ENCODE measurements around the gene CYP2J2. TPM values are rescaled to one million over a fixed set of nuclear protein-coding genes. Genes with fewer than 3 reads are reported as not detected.
"Not testable (repeated sequence)": the region's sequence is repeated elsewhere in the genome, so short reads cannot be mapped to it uniquely, and the experiment has no call there.

The CYP2J2 gene, protein sequence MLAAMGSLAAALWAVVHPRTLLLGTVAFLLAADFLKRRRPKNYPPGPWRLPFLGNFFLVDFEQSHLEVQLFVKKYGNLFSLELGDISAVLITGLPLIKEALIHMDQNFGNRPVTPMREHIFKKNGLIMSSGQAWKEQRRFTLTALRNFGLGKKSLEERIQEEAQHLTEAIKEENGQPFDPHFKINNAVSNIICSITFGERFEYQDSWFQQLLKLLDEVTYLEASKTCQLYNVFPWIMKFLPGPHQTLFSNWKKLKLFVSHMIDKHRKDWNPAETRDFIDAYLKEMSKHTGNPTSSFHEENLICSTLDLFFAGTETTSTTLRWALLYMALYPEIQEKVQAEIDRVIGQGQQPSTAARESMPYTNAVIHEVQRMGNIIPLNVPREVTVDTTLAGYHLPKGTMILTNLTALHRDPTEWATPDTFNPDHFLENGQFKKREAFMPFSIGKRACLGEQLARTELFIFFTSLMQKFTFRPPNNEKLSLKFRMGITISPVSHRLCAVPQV
- polyA plus RNA-seq, result under 1 TPM in 1 of 3 donors, not detected in 2; 0.67 TPM

DNA sequence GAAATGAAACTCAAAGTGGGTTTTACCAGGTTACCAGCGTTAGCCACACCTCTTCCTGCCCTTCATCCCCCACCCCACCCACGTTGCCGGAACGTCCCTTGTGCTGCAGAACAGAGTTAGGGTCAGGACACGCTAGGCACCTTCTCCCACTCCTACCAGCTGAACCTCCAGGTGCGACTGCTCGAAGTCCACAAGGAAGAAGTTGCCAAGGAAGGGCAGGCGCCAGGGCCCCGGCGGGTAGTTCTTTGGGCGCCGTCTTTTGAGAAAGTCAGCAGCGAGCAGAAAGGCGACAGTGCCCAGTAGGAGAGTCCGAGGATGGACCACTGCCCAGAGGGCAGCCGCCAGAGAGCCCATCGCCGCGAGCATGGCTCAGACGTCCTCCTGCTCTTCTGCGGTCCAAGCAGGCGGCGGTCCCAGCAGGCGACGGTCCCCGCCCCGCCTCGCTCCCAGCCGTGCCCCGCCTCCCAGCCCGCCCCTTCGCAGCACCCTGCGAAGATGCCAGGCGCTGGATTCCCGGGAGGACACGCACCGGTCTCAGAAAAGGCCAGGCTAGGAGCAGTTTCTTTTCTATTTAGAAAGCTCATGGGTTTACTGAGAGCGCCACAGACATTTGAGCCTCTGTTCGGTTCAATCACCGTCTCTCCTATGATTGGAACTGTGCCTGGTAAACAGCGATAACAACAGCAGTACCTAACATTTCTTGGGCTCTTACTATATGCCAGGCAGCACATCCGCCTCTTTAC, at the start of gene CYP2J2:
Gene CYP2J2, minus strand, starts transcription at position 393 of the 743 bp plus-strand sequence. Its CDS starts 27 bp downstream, at position 366.
- H3K36me3 Mint-ChIP-seq, result peaks cover 0 to 6% (median 0%) of the 10 kb centered on the region in 3 donors
- H3K27ac Mint-ChIP-seq, result no peak within 1 kb of the TSS
- H3K27me3 Mint-ChIP-seq (ENCODE audit: low read depth in 3 of 3), result peaks cover 0 to 16% (median 7%) of the 10 kb centered on the region in 3 donors
- H3K4me3 Mint-ChIP-seq, result peak within 1 kb of the TSS; percentile 82 to 86 (median 83)
- peak in 2 of 3 donors; percentile 1 to 7 for DNase-seq
- H3K4me1 Mint-ChIP-seq, result peaks cover 10 to 17% of the 10 kb centered on the region in 2 donors
- peaks cover 4 to 24% (median 11%) of the 10 kb centered on the region in 6 donors for H3K9me3 Mint-ChIP-seq

DNA sequence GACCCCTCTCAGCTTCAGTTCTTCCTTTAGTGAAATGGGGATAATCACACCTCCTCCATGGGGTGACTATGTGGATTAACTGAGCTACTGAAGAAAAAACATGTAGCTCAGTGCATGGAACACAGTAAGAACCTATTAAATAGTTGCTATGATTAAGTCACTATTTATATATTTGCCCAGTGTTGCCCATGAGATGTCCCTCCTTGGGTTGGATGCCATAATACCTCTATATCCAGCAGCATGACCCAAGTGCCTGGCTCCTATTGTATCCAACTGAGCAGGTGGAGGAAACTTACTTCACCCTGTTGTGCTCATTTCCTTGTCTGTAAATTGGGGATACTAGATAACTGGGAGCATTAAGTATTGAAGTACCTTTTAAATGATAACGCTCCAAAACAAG, 47.1 kb upstream of the CYP2J2 start:
- Mint-ChIP-seq H3K27ac (no peak overlapping the region), H3K9me3 (no peaks in the 10 kb centered on the region), H3K4me1 (peaks cover 3 to 7% of the 10 kb centered on the region in 2 donors), H3K4me3 (no peak overlapping the region), H3K36me3 (no peaks in the 10 kb centered on the region), H3K27me3 (ENCODE audit: low read depth in 3 of 3) (peaks cover 5 to 6% (median 6%) of the 10 kb centered on the region in 3 donors)
- no peak for DNase-seq

DNA sequence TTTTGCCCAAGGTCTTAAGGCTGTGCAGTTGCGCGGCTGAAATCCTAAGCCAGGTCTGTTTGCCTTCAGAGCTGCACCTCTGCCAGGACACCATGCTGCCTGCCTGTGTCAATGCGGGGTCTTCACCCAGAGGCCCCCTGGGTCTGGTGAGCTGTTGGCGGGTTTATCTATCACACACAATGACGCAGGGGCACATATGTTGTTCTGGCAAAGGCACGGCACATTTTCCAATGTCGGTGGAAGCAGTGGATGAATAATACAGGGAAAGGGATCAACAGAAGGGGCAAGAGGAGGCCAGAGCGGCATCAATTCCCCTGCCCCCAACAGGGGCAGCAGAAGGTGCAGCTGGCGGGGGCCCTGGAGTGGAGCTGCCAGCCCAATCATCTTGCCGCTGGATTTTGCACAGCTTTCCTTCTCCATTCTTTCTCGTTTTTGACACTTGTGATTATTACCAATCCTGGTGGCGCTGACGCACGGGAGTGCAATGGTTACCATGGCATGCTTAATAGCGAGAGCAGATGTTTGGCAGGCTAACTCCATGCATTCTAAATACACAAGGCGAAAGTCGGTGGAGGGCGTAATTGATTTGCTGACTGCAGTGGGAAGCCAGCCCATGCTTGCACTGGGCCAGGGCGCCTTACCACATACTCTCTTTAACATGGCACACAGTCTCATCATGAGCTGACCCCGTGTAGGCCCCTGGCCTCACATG, 45.8 kb upstream of the CYP2J2 start:
- no peaks in the 10 kb centered on the region for H3K36me3 Mint-ChIP-seq
- DNase-seq, result no peak
- no peak overlapping the region for H3K27ac Mint-ChIP-seq
- peaks cover 3 to 7% of the 10 kb centered on the region in 2 donors for H3K4me1 Mint-ChIP-seq
- H3K4me3 Mint-ChIP-seq, result no peak overlapping the region
- no peaks in the 10 kb centered on the region for H3K9me3 Mint-ChIP-seq
- peaks cover 5 to 6% (median 6%) of the 10 kb centered on the region in 3 donors for H3K27me3 Mint-ChIP-seq (ENCODE audit: low read depth in 3 of 3)

DNA sequence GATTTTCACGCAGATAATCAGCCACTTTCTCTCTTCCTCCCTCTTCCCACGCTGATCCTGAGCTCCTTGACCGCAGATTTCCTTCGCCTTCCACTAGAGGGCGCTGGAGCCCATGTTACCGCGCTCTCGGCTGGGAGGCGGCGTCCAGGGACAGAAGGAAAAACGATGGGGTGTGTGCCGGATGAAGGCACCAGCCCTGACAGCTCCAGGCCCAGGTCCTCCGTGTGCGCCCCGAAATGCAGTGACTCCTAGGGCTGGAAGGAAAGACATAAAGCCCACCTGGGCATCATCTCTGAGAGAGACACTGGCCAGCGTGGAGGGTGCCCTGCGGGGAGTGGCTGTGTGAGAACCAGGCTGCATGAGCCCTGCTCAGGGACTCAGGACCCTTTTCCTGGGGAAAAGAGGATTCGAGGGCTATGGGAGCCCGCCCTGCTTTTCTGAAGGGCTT, 44.9 kb upstream of the CYP2J2 start:
- H3K27me3 Mint-ChIP-seq (ENCODE audit: low read depth in 3 of 3), result peaks cover 5 to 6% (median 6%) of the 10 kb centered on the region in 3 donors
- H3K9me3 Mint-ChIP-seq, result no peaks in the 10 kb centered on the region
- peaks cover 3 to 7% of the 10 kb centered on the region in 2 donors for H3K4me1 Mint-ChIP-seq
- H3K27ac Mint-ChIP-seq, result no peak overlapping the region
- DNase-seq, result peak in 2 of 3 donors; percentile 11 to 26
- no peak overlapping the region for H3K4me3 Mint-ChIP-seq
- no peaks in the 10 kb centered on the region for H3K36me3 Mint-ChIP-seq

DNA sequence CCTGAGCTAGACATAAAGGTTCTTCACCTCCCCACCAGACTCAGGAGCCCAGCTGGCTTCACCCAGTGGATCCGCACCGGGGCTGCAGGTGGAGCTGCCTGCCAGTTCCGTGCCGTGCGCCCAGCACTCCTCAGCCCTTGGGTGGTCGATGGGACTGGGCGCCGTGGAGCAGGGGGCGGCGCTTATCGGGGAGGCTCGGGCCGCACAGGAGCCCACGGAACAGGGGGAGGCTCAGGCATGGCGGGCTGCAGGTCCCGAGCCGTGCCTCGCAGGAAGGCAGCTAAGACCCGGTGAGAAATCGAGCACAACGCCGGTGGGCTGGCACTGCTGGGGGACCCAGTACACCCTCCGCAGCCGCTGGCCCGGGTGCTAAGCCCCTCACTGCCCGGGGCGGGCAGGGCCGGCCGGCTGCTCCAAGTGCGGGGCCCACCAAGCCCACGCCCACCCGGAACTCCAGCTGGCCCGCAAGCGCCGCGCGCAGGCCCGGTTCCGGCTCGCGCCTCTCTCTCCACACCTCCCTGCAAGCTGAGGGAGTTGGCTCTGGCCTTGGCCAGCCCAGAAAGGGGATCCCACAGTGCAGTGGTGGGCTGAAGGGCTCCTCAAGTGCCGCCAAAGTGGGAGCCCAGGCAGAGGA, 43.1 kb upstream of the CYP2J2 start:
- not testable (repeated sequence) for H3K36me3 Mint-ChIP-seq; H3K4me3 Mint-ChIP-seq; H3K27me3 Mint-ChIP-seq (ENCODE audit: low read depth in 3 of 3); DNase-seq; H3K4me1 Mint-ChIP-seq; H3K9me3 Mint-ChIP-seq; H3K27ac Mint-ChIP-seq

DNA sequence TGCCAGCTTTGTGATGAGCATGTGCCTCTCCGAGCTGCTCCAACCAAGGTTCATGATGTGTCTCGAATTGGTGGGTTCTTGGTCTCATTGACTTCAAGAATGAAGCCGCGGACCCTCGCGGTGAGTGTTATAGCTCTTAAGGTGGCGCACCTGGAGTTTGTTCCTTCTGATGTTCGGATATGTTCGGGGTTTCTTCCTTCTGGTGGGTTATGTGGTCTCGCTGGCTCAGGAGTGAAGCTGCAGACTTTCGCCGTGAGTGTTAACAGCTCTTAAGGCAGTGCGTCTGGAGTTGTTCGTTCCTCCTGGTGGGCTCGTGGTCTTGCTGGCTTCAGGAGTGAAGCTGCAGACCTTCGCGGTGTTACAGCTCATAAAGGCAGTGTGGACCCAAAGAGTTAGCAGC, 42.2 kb upstream of the CYP2J2 start:
- DNase-seq; H3K9me3 Mint-ChIP-seq; H3K4me1 Mint-ChIP-seq; H3K27me3 Mint-ChIP-seq (ENCODE audit: low read depth in 3 of 3); H3K27ac Mint-ChIP-seq; H3K4me3 Mint-ChIP-seq; H3K36me3 Mint-ChIP-seq: not testable (repeated sequence)

DNA sequence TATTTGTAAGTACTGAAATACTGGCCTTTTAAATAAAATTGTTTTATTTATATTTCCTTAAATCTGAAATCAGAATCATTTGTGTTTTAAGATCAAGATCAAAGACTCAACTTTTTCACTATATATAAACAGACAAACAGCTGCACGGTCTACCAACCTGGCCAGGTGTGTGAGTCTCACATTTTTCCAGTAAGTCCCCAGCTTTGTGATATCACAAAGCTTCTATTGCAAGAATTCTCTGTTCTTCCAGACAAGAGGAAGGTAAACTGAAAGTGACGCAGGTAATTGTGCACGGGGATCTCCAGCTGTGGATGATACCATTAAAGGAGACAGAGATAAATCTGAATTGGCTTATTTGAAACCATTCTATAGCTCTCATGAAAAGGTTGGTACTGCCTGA, 41.2 kb upstream of the CYP2J2 start:
- Mint-ChIP-seq H3K4me1 (peaks cover 3 to 7% of the 10 kb centered on the region in 2 donors), H3K9me3 (peaks cover 0 to 1% (median 0%) of the 10 kb centered on the region in 6 donors), H3K27ac (no peak overlapping the region), H3K27me3 (ENCODE audit: low read depth in 3 of 3) (peaks cover 2 to 3% (median 2%) of the 10 kb centered on the region in 3 donors), H3K4me3 (no peak overlapping the region), H3K36me3 (no peaks in the 10 kb centered on the region)
- DNase-seq, result no peak

DNA sequence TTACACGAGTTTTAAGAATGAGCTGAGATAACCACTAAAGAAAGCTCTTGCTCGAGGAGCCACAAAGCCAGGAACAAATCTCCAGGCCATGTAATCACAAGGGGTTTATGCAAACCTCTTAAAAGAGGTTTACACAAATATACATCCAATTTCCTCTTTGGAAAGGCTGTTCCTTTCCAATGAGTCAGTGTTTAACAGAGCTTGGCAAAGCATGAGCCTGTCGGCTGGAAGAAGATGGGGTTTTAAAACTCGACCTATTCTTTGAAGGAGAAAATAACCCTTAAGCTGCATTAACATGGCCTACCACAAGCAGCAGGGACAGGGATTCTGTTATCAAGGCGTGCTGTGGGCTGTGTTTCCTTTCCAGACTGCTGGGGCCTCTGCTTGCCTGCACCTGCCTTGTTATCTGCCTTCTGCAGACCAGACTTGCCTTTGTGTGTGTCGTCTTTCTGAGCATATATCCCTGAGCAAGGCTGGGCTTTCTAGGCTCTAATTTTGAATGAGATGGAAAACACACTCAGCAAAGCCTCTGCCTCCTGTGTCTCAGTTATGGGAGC, 40.6 kb upstream of the CYP2J2 start:
- Mint-ChIP-seq H3K27me3 (ENCODE audit: low read depth in 3 of 3) (peaks cover 0 to 2% (median 2%) of the 10 kb centered on the region in 3 donors), H3K9me3 (peaks cover 0 to 1% (median 0%) of the 10 kb centered on the region in 6 donors), H3K4me1 (peaks cover 3 to 7% of the 10 kb centered on the region in 2 donors)

DNA sequence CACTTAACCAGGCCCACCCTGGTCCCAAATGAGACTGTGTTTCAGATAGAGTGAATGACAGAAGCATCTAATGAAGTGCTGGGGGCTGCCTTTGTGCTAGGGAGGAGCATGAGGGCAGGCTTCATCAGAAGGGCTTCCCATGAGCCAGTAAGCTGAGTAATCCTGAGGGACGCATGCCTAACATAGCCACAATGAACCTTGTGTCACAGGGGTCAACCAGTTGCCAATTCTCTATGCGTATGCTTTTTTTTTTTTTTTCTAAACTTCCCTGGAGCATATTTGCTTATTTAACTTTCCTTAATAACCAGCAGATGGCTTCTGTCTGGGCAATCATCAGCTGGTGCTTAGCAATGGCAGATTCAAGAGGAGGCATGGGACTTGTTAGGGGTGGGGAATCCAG, 25.5 kb upstream of the CYP2J2 start:
- H3K4me1 Mint-ChIP-seq, result no peaks in the 10 kb centered on the region
- no peak for DNase-seq
- H3K9me3 Mint-ChIP-seq, result no peaks in the 10 kb centered on the region
- no peak overlapping the region for H3K4me3 Mint-ChIP-seq
- H3K27me3 Mint-ChIP-seq (ENCODE audit: low read depth in 3 of 3), result peaks cover 0 to 3% (median 0%) of the 10 kb centered on the region in 3 donors
- H3K27ac Mint-ChIP-seq, result no peak overlapping the region
- no peaks in the 10 kb centered on the region for H3K36me3 Mint-ChIP-seq

More for the DNA sequence above, 40.6 kb upstream of the CYP2J2 start:
- no peaks in the 10 kb centered on the region for H3K36me3 Mint-ChIP-seq
- DNase-seq, result no peak
- H3K27ac Mint-ChIP-seq, result no peak overlapping the region
- H3K4me3 Mint-ChIP-seq, result no peak overlapping the region

DNA sequence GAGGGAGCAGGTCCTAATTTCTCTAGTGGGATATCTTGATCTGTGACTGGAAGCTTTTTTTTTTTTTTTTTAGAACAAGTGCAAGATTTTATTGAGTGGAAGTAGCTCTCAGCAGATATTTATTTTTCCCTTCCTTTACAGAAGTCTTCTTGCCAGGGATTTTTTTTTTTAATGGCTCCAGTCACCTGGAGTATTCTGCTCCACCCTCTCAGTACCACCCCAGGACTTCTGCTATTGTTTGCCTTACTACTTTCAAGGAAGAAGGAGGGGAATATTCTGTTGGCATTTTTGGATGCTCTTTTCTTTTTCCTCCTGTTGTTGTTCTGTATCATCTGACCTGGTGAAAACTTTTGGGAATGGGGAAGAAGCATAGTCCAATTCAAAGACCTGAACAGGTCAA, 23.1 kb upstream of the CYP2J2 start:
- Mint-ChIP-seq H3K4me3 (no peak overlapping the region), H3K4me1 (no peaks in the 10 kb centered on the region), H3K27me3 (ENCODE audit: low read depth in 3 of 3) (peaks cover 0 to 3% (median 0%) of the 10 kb centered on the region in 3 donors), H3K36me3 (no peaks in the 10 kb centered on the region), H3K27ac (no peak overlapping the region), H3K9me3 (no peaks in the 10 kb centered on the region)
- no peak for DNase-seq

DNA sequence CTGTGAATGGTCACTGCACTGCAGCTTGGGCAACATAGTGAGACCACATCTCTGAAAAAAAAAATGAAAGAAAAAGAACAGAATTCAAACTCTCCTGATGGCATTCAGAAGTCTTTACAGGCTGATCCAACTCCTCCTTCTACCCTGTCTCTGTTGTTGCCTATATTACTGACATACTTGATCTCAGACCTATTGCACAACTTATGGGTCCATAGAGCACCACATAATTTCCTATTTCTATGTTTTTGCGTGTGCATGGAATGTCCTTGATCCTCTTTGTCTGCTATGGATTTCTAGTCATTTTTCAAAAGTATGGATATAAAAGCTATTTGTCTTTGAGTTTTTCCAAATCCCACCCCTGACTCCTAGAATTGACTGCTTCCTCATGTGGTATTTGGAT, 22.4 kb upstream of the CYP2J2 start:
- DNase-seq, result no peak
- Mint-ChIP-seq H3K27ac (no peak overlapping the region), H3K27me3 (ENCODE audit: low read depth in 3 of 3) (peaks cover 0 to 3% (median 0%) of the 10 kb centered on the region in 3 donors), H3K4me3 (no peak overlapping the region), H3K36me3 (no peaks in the 10 kb centered on the region), H3K9me3 (no peaks in the 10 kb centered on the region), H3K4me1 (no peaks in the 10 kb centered on the region)

DNA sequence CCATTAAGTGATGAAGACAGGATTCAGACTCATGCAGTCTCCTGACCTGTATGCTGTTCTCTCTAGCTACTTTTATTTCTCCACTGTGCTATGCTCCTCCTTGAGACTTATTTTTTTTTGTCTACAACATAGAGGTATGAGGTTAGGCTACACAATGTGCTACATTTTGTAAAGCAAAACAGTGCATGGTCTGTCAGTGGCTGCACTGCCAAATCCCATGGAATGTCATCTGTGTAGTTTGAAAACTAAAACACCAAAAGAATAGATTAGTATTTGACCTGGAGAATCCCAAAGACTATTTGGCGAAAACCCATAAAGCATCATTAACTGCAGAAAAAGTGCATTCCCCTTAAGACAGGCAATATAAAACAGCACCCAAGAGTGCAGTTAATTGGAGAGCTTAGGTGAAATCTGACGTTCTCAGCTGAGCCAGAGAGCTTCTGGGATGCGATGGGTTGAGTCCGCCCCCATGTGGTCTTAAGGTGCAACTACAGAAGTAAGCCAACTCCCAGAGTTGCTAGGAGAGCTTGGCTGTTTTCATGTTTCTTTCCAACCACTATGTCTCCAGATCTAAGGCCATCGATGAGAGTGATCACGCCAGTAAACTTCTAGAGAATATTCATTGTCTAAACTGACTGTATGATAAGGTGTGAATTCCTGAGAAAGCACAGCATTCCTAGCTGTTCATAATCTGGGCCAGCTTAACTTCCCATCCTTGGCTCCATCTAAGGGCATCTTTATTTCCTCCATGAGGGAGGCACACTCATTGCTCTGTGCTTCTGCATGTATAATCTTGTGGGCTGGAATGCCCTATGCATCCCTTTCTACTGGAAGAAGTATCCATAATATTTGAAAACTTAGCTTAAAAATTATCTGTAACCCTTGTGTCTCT, 20.7 kb upstream of the CYP2J2 start:
- no peak overlapping the region for H3K4me3 Mint-ChIP-seq
- no peaks in the 10 kb centered on the region for H3K4me1 Mint-ChIP-seq
- H3K9me3 Mint-ChIP-seq, result no peaks in the 10 kb centered on the region
- H3K27ac Mint-ChIP-seq, result no peak overlapping the region
- H3K36me3 Mint-ChIP-seq, result no peaks in the 10 kb centered on the region
- peaks cover 0 to 3% (median 2%) of the 10 kb centered on the region in 3 donors for H3K27me3 Mint-ChIP-seq (ENCODE audit: low read depth in 3 of 3)
- peak in 2 of 3 donors; percentile 23 to 29 for DNase-seq
